ENCODE data around the gene GTPBP1.

GTPBP1 gene

GRCh38 chr22:38727530-38728451, 22.0 kb downstream of the GTPBP1 start:
- DNase-seq, result no peak

- no peak for DNase-seq
Measured at GRCh38 chr22:38728871-38729796, 23.4 kb downstream of the GTPBP1 start.

GRCh38 chr22:38729946-38730345, 24.2 kb downstream of the GTPBP1 start:
- DNase-seq, result no peak

- no peak for DNase-seq
Measured at GRCh38 chr22:38730411-38730871, 24.7 kb downstream of the GTPBP1 start.

- DNase-seq, result no peak
Measured at GRCh38 chr22:38731703-38732161, 26.0 kb downstream of the GTPBP1 start.

GRCh38 chr22:38732251-38732815, 26.6 kb downstream of the GTPBP1 start:
- DNase-seq, result no peak

GRCh38 chr22:38733329-38733723, 27.6 kb downstream of the GTPBP1 start:
- DNase-seq, result peak; percentile 29

- no peak for DNase-seq
Measured at GRCh38 chr22:38733724-38734381, 28.1 kb downstream of the GTPBP1 start.

GRCh38 chr22:38734421-38735100, 28.8 kb downstream of the GTPBP1 start:
- no peak for DNase-seq

GRCh38 chr22:38735126-38735464, 29.4 kb downstream of the GTPBP1 start:
- DNase-seq, result no peak

GRCh38 chr22:38735465-38736256, 29.9 kb downstream of the GTPBP1 start:
- DNase-seq, result no peak

GRCh38 chr22:38736257-38736570, 30.5 kb downstream of the GTPBP1 start:
- no peak for DNase-seq

- DNase-seq, result no peak
Measured at GRCh38 chr22:38737302-38738060, 31.7 kb downstream of the GTPBP1 start.

GRCh38 chr22:38738475-38739070, 32.8 kb downstream of the GTPBP1 start:
- no peak for DNase-seq

GRCh38 chr22:38739300-38740055, 33.7 kb downstream of the GTPBP1 start:
- DNase-seq, result no peak

- DNase-seq, result no peak
Measured at GRCh38 chr22:38740116-38740723, 34.5 kb downstream of the GTPBP1 start.

- no peak for DNase-seq
Measured at GRCh38 chr22:38740754-38741153, 35.0 kb downstream of the GTPBP1 start.

GRCh38 chr22:38741166-38741565, 35.4 kb downstream of the GTPBP1 start:
- DNase-seq, result no peak

- no peak for DNase-seq
Measured at GRCh38 chr22:38741576-38741975, 35.8 kb downstream of the GTPBP1 start.
